Measurements from ENCODE around the gene ARHGAP5. TPM values are rescaled to one million over a fixed set of nuclear protein-coding genes. Genes with fewer than 3 reads are reported as not detected.

Gene ARHGAP5
- total RNA-seq, 1 experiment from 2014 or later = 63.0 TPM

- DNase-seq (ENCODE audit: low read depth, low spot score) (no peak), ATAC-seq (no peak)
- POLR2A ChIA-PET = no interaction called here
- intact Hi-C loops (cut with micrococcal nuclease; ENCODE audit: unreplicated experiment) (no loop called here), in situ Hi-C loops (cut with HindIII; ENCODE audit: low pct_unique_long_range_greater_than_20kb, low sequenced_read_pairs) (no loop called here)
- no peaks in the 10 kb centered on the region; the same call in 1 of the 2 replicates for H3K36me3 ChIP-seq (ENCODE audit: control insufficient read depth, insufficient read depth, low read length)
- H3K4me1 ChIP-seq (ENCODE audit: control insufficient read depth, insufficient read depth, low read length) = no peaks in the 10 kb centered on the region
- CTCF ChIA-PET = no interaction called here
- no peak overlapping the region for H3K4me3 ChIP-seq (ENCODE audit: low read depth in 2 of 2, low read length in 2 of 2)
- H3K27ac ChIP-seq (ENCODE audit: low read length) = no peak overlapping the region
- no TSS peak for BruUV-seq (replicated peaks)
- H3K9me3 ChIP-seq (ENCODE audit: control insufficient read depth, insufficient read depth, low read depth, low read length) = no peaks in the 10 kb centered on the region
- no peak for TF ChIP-seq POLR2AphosphoS5 (IDR thresholded peaks at IDR 0.05; ENCODE audit: low read depth, low read length)
- no peaks in the 10 kb centered on the region for H3K27me3 ChIP-seq (ENCODE audit: control insufficient read depth, insufficient read depth, low read length)
Measured at GRCh38 chr14:32102152-32102787, 25.2 kb downstream of the ARHGAP5 start.

- Histone ChIP-seq H3K27me3 (ENCODE audit: control insufficient read depth, insufficient read depth, low read length) (no peaks in the 10 kb centered on the region), H3K4me3 (ENCODE audit: low read depth in 2 of 2, low read length in 2 of 2) (no peak overlapping the region), H3K4me1 (ENCODE audit: control insufficient read depth, insufficient read depth, low read length) (no peaks in the 10 kb centered on the region), H3K36me3 (ENCODE audit: control insufficient read depth, insufficient read depth, low read length) (no peaks in the 10 kb centered on the region; the same call in 1 of the 2 replicates), H3K9me3 (ENCODE audit: control insufficient read depth, insufficient read depth, low read depth, low read length) (no peaks in the 10 kb centered on the region), H3K27ac (ENCODE audit: low read length) (no peak overlapping the region)
- ATAC-seq (no peak), DNase-seq (ENCODE audit: low read depth, low spot score) (no peak)
- no TSS peak for BruUV-seq (replicated peaks)
- intact Hi-C loops (cut with micrococcal nuclease; ENCODE audit: unreplicated experiment) = no loop called here
- ChIA-PET POLR2A (no interaction called here), CTCF (no interaction called here)
- no peak for TF ChIP-seq SIN3A (IDR thresholded peaks at IDR 0.05; ENCODE audit: borderline replicate concordance, insufficient read depth, low read depth, low read length)
- TF ChIP-seq, protein P1, sequence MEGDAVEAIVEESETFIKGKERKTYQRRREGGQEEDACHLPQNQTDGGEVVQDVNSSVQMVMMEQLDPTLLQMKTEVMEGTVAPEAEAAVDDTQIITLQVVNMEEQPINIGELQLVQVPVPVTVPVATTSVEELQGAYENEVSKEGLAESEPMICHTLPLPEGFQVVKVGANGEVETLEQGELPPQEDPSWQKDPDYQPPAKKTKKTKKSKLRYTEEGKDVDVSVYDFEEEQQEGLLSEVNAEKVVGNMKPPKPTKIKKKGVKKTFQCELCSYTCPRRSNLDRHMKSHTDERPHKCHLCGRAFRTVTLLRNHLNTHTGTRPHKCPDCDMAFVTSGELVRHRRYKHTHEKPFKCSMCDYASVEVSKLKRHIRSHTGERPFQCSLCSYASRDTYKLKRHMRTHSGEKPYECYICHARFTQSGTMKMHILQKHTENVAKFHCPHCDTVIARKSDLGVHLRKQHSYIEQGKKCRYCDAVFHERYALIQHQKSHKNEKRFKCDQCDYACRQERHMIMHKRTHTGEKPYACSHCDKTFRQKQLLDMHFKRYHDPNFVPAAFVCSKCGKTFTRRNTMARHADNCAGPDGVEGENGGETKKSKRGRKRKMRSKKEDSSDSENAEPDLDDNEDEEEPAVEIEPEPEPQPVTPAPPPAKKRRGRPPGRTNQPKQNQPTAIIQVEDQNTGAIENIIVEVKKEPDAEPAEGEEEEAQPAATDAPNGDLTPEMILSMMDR (IDR thresholded peaks at IDR 0.05) = no peak
- TF ChIP-seq POLR2AphosphoS5 (IDR thresholded peaks at IDR 0.05; ENCODE audit: low read depth, low read length) = no peak
- no peak for TF ChIP-seq REST (IDR thresholded peaks at IDR 0.05; ENCODE audit: insufficient read depth in 1 of 2, low read depth in 2 of 2, low read length in 1 of 2)
- no peak for TF ChIP-seq TCF7L2 (IDR thresholded peaks at IDR 0.05; ENCODE audit: low read depth, low read length)
- in situ Hi-C loops (cut with HindIII; ENCODE audit: low pct_unique_long_range_greater_than_20kb, low sequenced_read_pairs) = no loop called here
Measured at GRCh38 chr14:32102968-32103367, 25.9 kb downstream of the ARHGAP5 start.

GRCh38 chr14:32104308-32104707, 27.2 kb downstream of the ARHGAP5 start:
- BruUV-seq (replicated peaks) = no TSS peak
- no peaks in the 10 kb centered on the region; the same call in 1 of the 2 replicates for H3K36me3 ChIP-seq (ENCODE audit: control insufficient read depth, insufficient read depth, low read length)
- no peaks in the 10 kb centered on the region for H3K4me1 ChIP-seq (ENCODE audit: control insufficient read depth, insufficient read depth, low read length)
- ATAC-seq (no peak), DNase-seq (ENCODE audit: low read depth, low spot score) (no peak)
- no peak overlapping the region for H3K27ac ChIP-seq (ENCODE audit: low read length)
- intact Hi-C loops (cut with micrococcal nuclease; ENCODE audit: unreplicated experiment) = no loop called here
- TF ChIP-seq, protein P1 (IDR thresholded peaks at IDR 0.05) = no peak
- TF ChIP-seq SIN3A (IDR thresholded peaks at IDR 0.05; ENCODE audit: borderline replicate concordance, insufficient read depth, low read depth, low read length) (no peak), POLR2AphosphoS5 (IDR thresholded peaks at IDR 0.05; ENCODE audit: low read depth, low read length) (no peak), REST (IDR thresholded peaks at IDR 0.05; ENCODE audit: insufficient read depth in 1 of 2, low read depth in 2 of 2, low read length in 1 of 2) (no peak), TCF7L2 (IDR thresholded peaks at IDR 0.05; ENCODE audit: low read depth, low read length) (no peak)
- no peak overlapping the region for H3K4me3 ChIP-seq (ENCODE audit: low read depth in 2 of 2, low read length in 2 of 2)
- CTCF ChIA-PET = no interaction called here
- no peaks in the 10 kb centered on the region for H3K9me3 ChIP-seq (ENCODE audit: control insufficient read depth, insufficient read depth, low read depth, low read length)
- no peaks in the 10 kb centered on the region for H3K27me3 ChIP-seq (ENCODE audit: control insufficient read depth, insufficient read depth, low read length)
- POLR2A ChIA-PET = no interaction called here
- in situ Hi-C loops (cut with HindIII; ENCODE audit: low pct_unique_long_range_greater_than_20kb, low sequenced_read_pairs) = no loop called here

Measured in Panc1 (cell line).